Aorta (tissue), 5 donors: Measurements from ENCODE around the gene CCDC191. TPM values are rescaled to one million over a fixed set of nuclear protein-coding genes. Genes with fewer than 3 reads are reported as not detected.

Source experiments
- ATAC-seq: fragments of 200-7000 bp; cut with Tn5 transposase; one replicate; pipeline ENCODE4 v1.9.1; 2022; ENCODE audit warnings: moderate library complexity; ENCODE audit not compliant: low FRiP score
- DNase-seq, 2 donors: peaks; one replicate each; pipeline ENCODE4 v3.0.0-alpha.2; 2020
- H3K27ac ChIP-seq, 2 donors: one replicate each; pipeline ENCODE4 v1.5.1; 2013; ENCODE audit warnings: low read length in 2 of 2, mild to moderate bottlenecking in 2 of 2, moderate library complexity in 2 of 2, control low read depth in 1 of 2, inconsistent platforms in 1 of 2, low read depth in 1 of 2
- H3K27me3 ChIP-seq, 2 donors: one replicate each; pipeline ENCODE4 v1.6.1; 2013; ENCODE audit warnings: control low read depth in 1 of 2, low read length in 1 of 2, mild to moderate bottlenecking in 1 of 2, moderate library complexity in 1 of 2; ENCODE audit not compliant: insufficient read depth in 2 of 2, control insufficient read depth in 1 of 2
- H3K36me3 ChIP-seq, 2 donors: one replicate each; pipeline ENCODE4 v1.6.1; 2013; ENCODE audit warnings: control low read depth in 1 of 2, low read length in 1 of 2, mild to moderate bottlenecking in 1 of 2; ENCODE audit not compliant: insufficient read depth in 2 of 2, control insufficient read depth in 1 of 2
- H3K4me1 ChIP-seq, 2 donors: one replicate each; pipeline ENCODE4 v1.6.1; 2013; ENCODE audit warnings: low read length in 2 of 2, control low read depth in 1 of 2, mild to moderate bottlenecking in 1 of 2, moderate library complexity in 1 of 2; ENCODE audit not compliant: insufficient read depth in 2 of 2, control insufficient read depth in 1 of 2
- H3K4me3 ChIP-seq, 2 donors: one replicate each; pipeline ENCODE4 v1.5.1; 2013; ENCODE audit warnings: low read length in 2 of 2, control low read depth in 1 of 2, mild to moderate bottlenecking in 1 of 2
- H3K9me3 ChIP-seq: one replicate; pipeline ENCODE4 v1.6.1; 2013; ENCODE audit warnings: mild to moderate bottlenecking, low read length; ENCODE audit not compliant: control insufficient read depth
- WGBS, 2 donors: extraction: QIAGEN DNeasy Blood & Tissue Kit; methylation state at CpG; one replicate each; pipeline ENCODE4 v1.1.7; 2013; 5-methylcytosine and 5-hydroxymethylcytosine counted together
- intact Hi-C, 2 donors: fragments of 100-400 bp; cut with DNase I; formaldehyde crosslinking; loops; one replicate each; pipeline versions ENCODE4 v1.14.2 to v1.15.0; 2022
- polyA plus RNA-seq, 2 donors: library from polyadenylated mRNA; stranded (reverse); fragments of 200-250 nt; gene quantifications; one replicate each; pipeline ENCODE4 v1.2.3, GENCODE V29; 2013
- total RNA-seq, 2 donors: library from RNA; stranded (reverse); fragmentation: NEBNext Ultra II Directional; extraction: Animal tissue kit (Norgen Biotek cat#: 25700); gene quantifications; one replicate each; pipeline ENCODE4 v1.2.1, GENCODE V29; 2021
- donor health status: healthy with polysubstance abuse.
- donor health status: Bipolar disorder and iron deficiency.
- donor health status: DM: no; HTN: no; CAD: no.
- donor health status: DM: no; HTN: no; CAD: no.
- donor health status: DM: yes; HTN: yes; CAD: no.

Gene CCDC191
- total and polyA plus RNA-seq, 4 donors = 1.4 to 8.6 (median 2.9) TPM

DNA sequence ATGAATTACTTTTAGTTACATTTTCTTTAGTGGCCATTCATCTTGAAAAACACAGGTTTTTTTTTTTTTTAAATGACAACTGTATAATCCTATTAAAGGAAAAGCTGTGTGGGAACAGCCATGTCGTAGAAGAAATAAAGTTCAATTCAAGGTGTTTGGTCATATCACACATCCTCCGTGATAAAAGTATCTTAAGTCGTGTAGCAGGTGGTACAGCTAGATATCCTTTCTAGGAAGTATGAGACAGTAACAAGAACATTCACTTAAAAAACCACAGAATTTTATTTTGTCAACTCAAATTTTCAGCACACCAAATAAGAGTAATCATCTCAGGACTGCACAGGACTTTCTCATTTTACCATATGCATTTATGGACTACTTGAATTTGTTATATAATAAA lies 92.4 kb downstream of the CCDC191 start:
- Histone ChIP-seq H3K9me3 (no peaks in the 10 kb centered on the region), H3K27me3 (no peaks in the 10 kb centered on the region), H3K36me3 (no peaks in the 10 kb centered on the region), H3K27ac (no peak overlapping the region), H3K4me1 (no peaks in the 10 kb centered on the region), H3K4me3 (no peak overlapping the region)
- intact Hi-C loops = no loop called here
- DNase-seq (no peak), ATAC-seq (no peak)
- WGBS, 2 donors = 91 to 93% methylated on average over 3 of the region's 3 CpGs

- Histone ChIP-seq H3K4me3 (no peak overlapping the region), H3K36me3 (peaks cover 0 to 5% of the 10 kb centered on the region in 2 donors), H3K27ac (no peak overlapping the region), H3K4me1 (no peaks in the 10 kb centered on the region), H3K27me3 (no peaks in the 10 kb centered on the region), H3K9me3 (no peaks in the 10 kb centered on the region)
- DNase-seq = no peak
- intact Hi-C loops = no loop called here
- WGBS, 2 donors = 91 to 93% methylated on average over 8 of the region's 8 CpGs
- no peak for ATAC-seq
These were observed 102.1 kb downstream of the CCDC191 start for GRCh38 chr3:113954091-113954685.

GRCh38 chr3:113953677-113954076 lies 102.6 kb downstream of the CCDC191 start:
- ATAC-seq (no peak), DNase-seq (no peak)
- 85 to 94% methylated on average over 7 of the region's 7 CpGs for WGBS, 2 donors
- Histone ChIP-seq H3K27me3 (no peaks in the 10 kb centered on the region), H3K9me3 (no peaks in the 10 kb centered on the region), H3K4me3 (no peak overlapping the region), H3K27ac (no peak overlapping the region), H3K36me3 (peaks cover 0 to 5% of the 10 kb centered on the region in 2 donors), H3K4me1 (no peaks in the 10 kb centered on the region)
- intact Hi-C loops = no loop called here

GRCh38 chr3:113952921-113953320 lies 103.4 kb downstream of the CCDC191 start:
- H3K9me3 ChIP-seq = no peaks in the 10 kb centered on the region
- no peaks in the 10 kb centered on the region for H3K4me1 ChIP-seq
- no peaks in the 10 kb centered on the region for H3K27me3 ChIP-seq
- no peak overlapping the region for H3K4me3 ChIP-seq
- H3K36me3 ChIP-seq = peaks cover 0 to 2% of the 10 kb centered on the region in 2 donors
- intact Hi-C loops = no loop called here
- DNase-seq (no peak), ATAC-seq (no peak)
- no peak overlapping the region for H3K27ac ChIP-seq

- DNase-seq = peak; percentile 49 to 78
- Histone ChIP-seq H3K9me3 (no peaks in the 10 kb centered on the region), H3K4me1 (no peaks in the 10 kb centered on the region), H3K36me3 (no peaks in the 10 kb centered on the region), H3K4me3 (peak overlapping the region; percentile 58 to 91), H3K27ac (no peak overlapping the region), H3K27me3 (no peaks in the 10 kb centered on the region)
- intact Hi-C loops = loop anchor here in 1 of 2 donors (5.0 kb wide), 1 partner anchor 109 kb away; the partner anchor contains the start of genes CCDC191 and QTRT2
- peak; percentile 62 for ATAC-seq
- WGBS, 2 donors = 1% methylated on average over 53 to 65 of the region's 65 CpGs
These were observed 108.1 kb downstream of the CCDC191 start for GRCh38 chr3:113948015-113948917.

DNA sequence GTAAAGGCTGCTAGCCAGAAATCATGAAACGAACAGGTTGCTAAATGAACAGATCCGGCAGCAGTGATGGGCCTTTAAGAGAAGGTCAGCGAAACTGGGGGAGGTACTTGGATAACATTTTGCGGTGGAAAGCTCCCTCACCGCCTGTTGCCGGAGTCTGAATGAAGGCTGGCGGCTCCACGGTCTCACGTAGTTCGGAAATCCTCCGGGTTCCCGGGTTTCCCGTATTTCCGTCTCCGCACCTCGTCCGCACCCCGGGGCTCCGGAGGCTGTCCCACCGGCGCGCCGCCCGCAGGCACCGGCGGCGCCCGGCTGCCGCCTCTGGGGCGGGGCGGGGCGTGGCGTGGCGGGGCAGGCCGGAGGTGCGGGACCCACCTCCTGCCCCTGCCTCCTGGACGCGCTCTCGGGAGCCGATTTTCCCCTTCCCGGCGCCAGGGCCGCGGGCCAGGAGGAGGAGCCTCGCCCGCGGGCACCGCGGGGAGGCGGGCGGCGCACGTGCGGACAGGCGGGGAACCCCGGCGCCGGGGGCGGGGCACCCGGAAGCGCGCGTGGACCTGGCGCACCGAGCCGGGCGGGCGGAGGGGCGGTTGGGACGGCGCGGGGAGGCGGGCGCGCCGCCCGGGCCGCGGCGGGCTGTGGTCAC lies 108.8 kb downstream of the CCDC191 start, which contains the start of gene ZDHHC23:
Gene ZDHHC23, plus strand, starts transcription at position 642 of the 643 bp plus-strand sequence. CDS start 790 bp downstream, outside the sequence.
- WGBS, 2 donors = 1% methylated on average over 37 to 80 of the region's 80 CpGs
- intact Hi-C loops = loop anchor here in 1 of 2 donors (5.0 kb wide), 1 partner anchor 110 kb away; the partner anchor contains the start of genes CCDC191 and QTRT2
- H3K27me3 ChIP-seq = no peaks in the 10 kb centered on the region

DNA sequence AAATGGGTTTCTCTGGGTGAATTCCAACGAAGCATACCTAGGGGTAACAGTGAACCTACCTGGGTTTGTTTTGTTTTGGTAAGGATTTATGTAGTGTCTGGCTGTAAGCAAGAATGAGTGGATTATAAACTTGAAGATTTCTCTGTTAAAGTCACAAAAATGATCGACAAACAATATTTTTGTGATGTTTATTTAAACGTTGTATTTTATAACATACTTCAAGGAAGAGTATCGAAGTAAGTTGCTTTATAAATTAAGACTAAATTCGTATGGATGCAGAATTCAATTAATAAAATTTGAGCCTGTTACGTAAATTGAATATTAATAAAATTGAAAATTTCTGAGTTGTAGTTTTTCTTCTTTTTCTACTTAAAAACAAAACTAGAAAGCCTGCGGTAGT lies 109.5 kb downstream of the CCDC191 start:
- H3K9me3 ChIP-seq = no peaks in the 10 kb centered on the region
- H3K27me3 ChIP-seq = no peaks in the 10 kb centered on the region
- peak overlapping the region in 1 of 2 donors; percentile 91 for H3K4me3 ChIP-seq
- WGBS, 2 donors = 86 to 88% methylated on average over 7 of the region's 7 CpGs
- no peaks in the 10 kb centered on the region for H3K4me1 ChIP-seq
- intact Hi-C loops = loop anchor here in 1 of 2 donors (5.0 kb wide), 1 partner anchor 110 kb away; the partner anchor contains the start of genes CCDC191 and QTRT2
- no peaks in the 10 kb centered on the region for H3K36me3 ChIP-seq
- DNase-seq (no peak), ATAC-seq (no peak)
- H3K27ac ChIP-seq = no peak overlapping the region

More for the DNA sequence above, 108.8 kb downstream of the CCDC191 start, which contains the start of gene ZDHHC23:
- Histone ChIP-seq H3K27ac (peak within 1 kb of the TSS in 1 of 2 donors; percentile 21), H3K36me3 (no peaks in the 10 kb centered on the region), H3K4me1 (no peaks in the 10 kb centered on the region), H3K4me3 (peak within 1 kb of the TSS; percentile 58 to 91), H3K9me3 (no peaks in the 10 kb centered on the region)
- ATAC-seq (peak; percentile 79), DNase-seq (peak; percentile 63 to 90)

DNA sequence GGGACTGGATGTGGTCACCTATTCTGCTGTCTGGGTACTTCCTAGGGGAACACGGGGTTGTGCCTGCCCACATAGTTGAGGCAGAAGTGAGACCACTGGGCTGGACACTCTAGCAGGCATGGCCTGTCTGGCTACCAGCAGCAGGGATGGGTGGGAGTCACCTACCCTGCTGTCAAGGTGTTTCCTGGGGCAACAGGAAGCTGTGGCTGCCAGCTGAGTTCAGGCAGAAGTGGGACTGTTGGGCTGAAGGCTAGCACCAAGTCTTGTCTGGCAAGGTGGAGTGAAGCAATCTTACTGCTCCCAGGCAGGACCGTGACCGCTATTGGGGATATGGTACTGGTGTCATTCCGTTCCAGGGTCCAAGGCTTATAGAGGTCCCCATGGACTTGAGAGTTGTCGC lies 128.8 kb downstream of the CCDC191 start:
- WGBS, 2 donors = 90 to 96% methylated on average over 5 of the region's 5 CpGs
- Histone ChIP-seq H3K36me3 (no peaks in the 10 kb centered on the region), H3K4me1 (no peaks in the 10 kb centered on the region), H3K4me3 (no peak overlapping the region), H3K27ac (no peak overlapping the region), H3K27me3 (no peaks in the 10 kb centered on the region), H3K9me3 (no peaks in the 10 kb centered on the region)
- DNase-seq = no peak
- intact Hi-C loops = no loop called here
- no peak for ATAC-seq
